GM12878 (cell line): Measurements from ENCODE around the gene ARMC8. TPM values are rescaled to one million over a fixed set of nuclear protein-coding genes. Genes with fewer than 3 reads are reported as not detected.

Experiments
- ATAC-seq: fragments of 200-7000 bp; cut with Tn5 transposase; 3 replicates; pipeline ENCODE4 v1.9.1; 2020; ENCODE audit warnings: mild to moderate bottlenecking, moderate library complexity
- BruUV-seq: library from RNA; stranded (reverse); fragments of 400-500 nt; replicated peaks from 2 replicates; lab custom pipeline; 2021; lab: Mats Ljungman, UMichigan
- CTCF ChIA-PET: fragments of 300-600 bp; sonication (Branson Sonifier 250); formaldehyde crosslinking; extraction: SDS; loops from one replicate; lab custom pipeline; 2021; ENCODE audit warnings: inconsistent platforms; lab: Yijun Ruan, JAX
- POLR2A ChIA-PET: fragments of 350-600 bp; formaldehyde crosslinking; extraction: SDS; loops from one replicate; lab custom pipeline; 2021; ENCODE audit warnings: inconsistent platforms; lab: Charles Lee
- RAD21 ChIA-PET: fragments of 300-600 bp; sonication (Branson Sonifier 250); formaldehyde crosslinking; loops from one replicate; lab custom pipeline; 2023; ENCODE audit warnings: antibody characterized with exemption; ENCODE audit not compliant: unreplicated experiment; lab: Charles Lee
- SMC1A ChIA-PET: fragments of 300-600 bp; sonication (Branson Sonifier 250); formaldehyde crosslinking; loops from one replicate; lab custom pipeline; 2023; ENCODE audit not compliant: unreplicated experiment, uncharacterized antibody; lab: Charles Lee
- DNase-seq: peaks from one replicate; pipeline ENCODE4 v3.0.0-alpha.2; 2011; ENCODE audit warnings: low read depth, low spot score
- FAIRE-seq: peaks from 3 replicates; lab custom pipeline; 2011; peaks lifted over from hg19 to GRCh38; lab: Jason Lieb, UNC
- H2AFZ ChIP-seq: 2 replicates; pipeline ENCODE4 v1.6.0; 2011; ENCODE audit warnings: low read depth, low read length, control low read depth; ENCODE audit not compliant: control insufficient read depth
- H3K27ac ChIP-seq: 2 replicates; pipeline ENCODE4 v1.5.1; 2011; ENCODE audit warnings: control low read depth; ENCODE audit not compliant: control insufficient read depth, insufficient read depth
- H3K27me3 ChIP-seq, 2 experiments: replicated peaks in 1 of 2; 2 replicates each; pipeline versions ENCODE4 v1.6.0 to v1.6.1; 2011; ENCODE audit warnings: low read length in 1 of 2; ENCODE audit not compliant: control insufficient read depth in 2 of 2, insufficient read depth in 2 of 2
- H3K36me3 ChIP-seq, 2 experiments: 2 replicates each; pipeline ENCODE4 v1.5.1; 2011; ENCODE audit warnings: low read length in 1 of 2; ENCODE audit not compliant: control insufficient read depth in 2 of 2, insufficient read depth in 2 of 2
- H3K4me1 ChIP-seq: 2 replicates; pipeline ENCODE4 v1.6.1; 2011; ENCODE audit warnings: mild to moderate bottlenecking, low read length, moderate library complexity, mixed read lengths; ENCODE audit not compliant: control insufficient read depth, insufficient read depth
- H3K4me2 ChIP-seq: 2 replicates; pipeline ENCODE4 v1.6.0; 2011; ENCODE audit warnings: control low read depth; ENCODE audit not compliant: control insufficient read depth, insufficient read depth
- H3K4me3 ChIP-seq: fragments of 200-600 bp; sonication (generic); 2 replicates; pipeline ENCODE4 v1.5.1; 2016
- H3K79me2 ChIP-seq: 2 replicates; pipeline ENCODE4 v1.6.0; 2011; ENCODE audit warnings: low read length; ENCODE audit not compliant: control insufficient read depth, insufficient read depth
- H3K9ac ChIP-seq: 2 replicates; pipeline ENCODE4 v1.8.0; 2011; ENCODE audit warnings: low read length, control low read depth, mixed read lengths; ENCODE audit not compliant: control insufficient read depth, insufficient read depth
- H3K9me3 ChIP-seq: replicated peaks from 3 replicates; pipeline ENCODE4 v1.5.1; 2011; ENCODE audit warnings: mild to moderate bottlenecking, low read length; ENCODE audit not compliant: control insufficient read depth, insufficient read depth
- H4K20me1 ChIP-seq: 2 replicates; pipeline ENCODE4 v1.6.0; 2011; ENCODE audit not compliant: control insufficient read depth, insufficient read depth
- CBFB ChIP-seq: IDR thresholded peaks from 2 replicates; pipeline ENCODE4 v1.6.1; 2016; ENCODE audit warnings: antibody characterized with exemption, low read depth
- CREM ChIP-seq: IDR thresholded peaks from 2 replicates; pipeline ENCODE4 v1.6.1; 2014; ENCODE audit warnings: antibody characterized with exemption, low read depth
- JUNB ChIP-seq: IDR thresholded peaks from 2 replicates; pipeline ENCODE4 v1.6.1; 2016; ENCODE audit warnings: antibody characterized with exemption, mild to moderate bottlenecking
- MEF2A ChIP-seq: IDR thresholded peaks from 2 replicates; pipeline ENCODE4 v1.6.1; 2011; ENCODE audit warnings: low read depth, mild to moderate bottlenecking, low read length, moderate library complexity; ENCODE audit not compliant: insufficient read depth
- MTA3 ChIP-seq: IDR thresholded peaks from 2 replicates; pipeline ENCODE4 v1.6.1; 2012; ENCODE audit warnings: low read length, inconsistent platforms, borderline replicate concordance
- NFIC ChIP-seq: IDR thresholded peaks from 2 replicates; pipeline ENCODE4 v1.6.1; 2012; ENCODE audit warnings: low read depth, mild to moderate bottlenecking, inconsistent platforms, low read length, moderate library complexity
- RUNX3 ChIP-seq: IDR thresholded peaks from 2 replicates; pipeline ENCODE4 v1.6.1; 2012; ENCODE audit warnings: low read length, inconsistent platforms
- SMAD1 ChIP-seq: fragments of 450-650 bp; IDR thresholded peaks from 2 replicates; pipeline ENCODE4 v1.6.1; 2018; ENCODE audit warnings: mild to moderate bottlenecking, low read depth; ENCODE audit not compliant: partially characterized antibody
- SMAD5 ChIP-seq: IDR thresholded peaks from 2 replicates; pipeline ENCODE4 v1.6.1; 2016; ENCODE audit warnings: antibody characterized with exemption, low read depth
- TCF7 ChIP-seq: IDR thresholded peaks from 2 replicates; pipeline ENCODE4 v1.6.1; 2014; ENCODE audit warnings: antibody characterized with exemption, borderline replicate concordance
- WGBS: methylation state at CpG from one replicate; pipeline ENCODE4 v1.1.6; 2016; ENCODE audit warnings: low lambda C conversion rate; ENCODE audit not compliant: insufficient replicate concordance, insufficient coverage; ENCODE audit errors: missing lambda C conversion rate; 5-methylcytosine and 5-hydroxymethylcytosine counted together
- in situ Hi-C: fragments of 300-500 bp; cut with MboI; formaldehyde crosslinking; loops from 9 replicates; pipeline ENCODE4 v1.14.3; 2018; ENCODE audit warnings: mixed read lengths
- intact Hi-C: fragments of 100-400 bp; cut with micrococcal nuclease; formaldehyde crosslinking; loops from one replicate; pipeline ENCODE4 v1.14.2; 2022; ENCODE audit not compliant: unreplicated experiment
- polyA plus RNA-seq, 11 experiments: library from polyadenylated mRNA; depleted of rRNA in 4 of 11; unstranded in 6 of 11; stranded (reverse) in 5 of 11; fragments of >200 nt; fragmentation: Nextera tagmentation in 4 of 11; fragmentation: Illumina TruSeq in 1 of 11; extraction: Ambion mirVana in 4 of 11; extraction: Trizol in 1 of 11; gene quantifications; 1 replicate in 1 of 11; 2 replicates in 10 of 11; pipeline versions ENCODE4 v1.2.1 to v1.2.3, GENCODE V29; 2011 to 2016; ENCODE audit warnings: inconsistent platforms in 2 of 11, missing spikeins in 2 of 11, low read depth in 1 of 11
- total RNA-seq, 4 experiments: library from RNA; depleted of rRNA in 3 of 4; stranded (reverse); fragments of >200 nt in 3 of 4; fragmentation: Illumina TruSeq in 1 of 4; extraction: Trizol in 1 of 4; gene quantifications; 2 replicates each; pipeline versions ENCODE4 v1.2.1 to v1.2.3, GENCODE V29; 2013 to 2021

Gene ARMC8
- total and polyA plus RNA-seq, 10 of the 15 experiments (the other 5 are each of a cell fraction or from before 2014, with no cell fraction given): 29.8 to 93.4 (median 45.3) TPM

DNA sequence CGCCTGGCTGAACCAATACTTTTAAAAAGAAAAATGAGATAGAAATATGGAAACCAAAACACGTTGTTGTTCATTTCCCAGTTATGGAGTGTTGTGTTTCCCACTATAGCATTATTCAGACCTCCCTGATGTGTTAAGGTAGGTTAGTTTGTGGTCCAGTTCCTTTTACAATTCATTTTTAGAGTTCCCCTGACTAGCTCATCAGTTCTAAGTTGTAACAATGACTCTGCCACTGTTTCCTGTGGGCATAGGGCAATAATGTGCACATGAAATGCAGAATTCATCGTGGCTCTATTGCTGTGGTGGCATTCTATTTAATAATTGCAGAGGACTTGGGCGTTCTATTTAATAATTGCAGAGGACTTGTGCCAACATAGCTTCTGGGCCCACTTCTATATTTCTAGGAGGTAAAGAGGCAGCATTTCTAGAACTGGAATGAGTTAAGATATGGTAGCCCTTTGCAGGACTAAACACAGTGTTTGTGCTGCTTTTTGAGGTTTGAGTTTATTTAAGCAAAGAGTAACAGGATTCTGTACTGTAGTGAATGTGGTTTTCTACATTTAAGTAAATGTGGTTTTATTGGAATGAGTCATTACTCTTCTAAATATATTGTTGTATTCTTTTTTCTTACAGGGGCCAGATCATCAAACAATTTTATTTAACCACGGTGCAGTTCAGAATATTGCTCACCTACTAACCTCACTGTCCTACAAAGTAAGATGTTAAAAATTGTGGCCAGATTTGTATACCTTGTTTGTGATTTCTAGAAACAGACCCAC, 47.5 kb downstream of the ARMC8 start:
- H3K9ac ChIP-seq: no peak overlapping the region
- H3K79me2 ChIP-seq: no peaks in the 10 kb centered on the region
- FAIRE-seq (no peak), DNase-seq (no peak), ATAC-seq (peak; percentile 21; the same call in 2 of the 3 replicates)
- H3K4me2 ChIP-seq: no peak overlapping the region
- WGBS: 35% methylated on average over 5 of the region's 5 CpGs
- POLR2A ChIA-PET: no interaction called here
- intact Hi-C loops (no loop called here), in situ Hi-C loops (no loop called here)
- H4K20me1 ChIP-seq: no peaks in the 10 kb centered on the region
- CTCF ChIA-PET: no interaction called here
- H3K27me3 ChIP-seq: no peaks in the 10 kb centered on the region
- no peak overlapping the region for H3K27ac ChIP-seq
- BruUV-seq: no TSS peak
- no peaks in the 10 kb centered on the region; the same call in 1 of the 2 replicates for H3K4me1 ChIP-seq
- SMC1A ChIA-PET: interaction anchor here (1.2 to 1.8 kb wide), 2 partner anchors 10 to 59 kb away, joined by 3 to 4 read pairs; partner anchors contain the start of gene DBR1
- RAD21 ChIA-PET: no interaction called here
- 0 out of 2 replicates have a peak, but pooled peaks have one; percentile 54 for TF ChIP-seq MEF2A
- TF ChIP-seq MTA3: no peak
- TF ChIP-seq NFIC: peak; percentile 75
- peak; percentile 88 for TF ChIP-seq RUNX3
- TF ChIP-seq SMAD1: no peak
- TF ChIP-seq SMAD5: no peak
- TF ChIP-seq TCF7: 0 out of 2 replicates have a peak, but pooled peaks have one; percentile 31
- peak; percentile 68 for TF ChIP-seq JUNB
- peak; percentile 13; the same call in 1 of the 2 replicates for TF ChIP-seq CBFB
- 0 out of 2 replicates have a peak, but pooled peaks have one; percentile 9 for TF ChIP-seq CREM
- no peaks in the 10 kb centered on the region for H3K9me3 ChIP-seq
- H3K4me3 ChIP-seq: no peak overlapping the region
- no peak overlapping the region for H2AFZ ChIP-seq
- peaks cover 0 to 26% of the 10 kb centered on the region in 2 experiments; a peak in 3 of 4 replicates for H3K36me3 ChIP-seq
